Esophagus muscularis mucosa (tissue), 4 donors: ENCODE results near the gene KLRG1. TPM values are rescaled to one million over a fixed set of nuclear protein-coding genes. Genes with fewer than 3 reads are reported as not detected.

ENCODE experiments used
- DNase-seq: peaks from one replicate; pipeline ENCODE4 v3.0.0-alpha.2; 2017; ENCODE audit errors: extremely low spot score
- H3K27ac ChIP-seq, 4 donors: fragments of 200-600 bp; sonication (generic); replicated peaks in 1 of 4; 1 replicate in 3 of 4; 2 replicates in 1 of 4; pipeline ENCODE4 v1.5.1; 2016 to 2019; ENCODE audit warnings: mild to moderate bottlenecking in 1 of 4
- H3K27me3 ChIP-seq, 4 donors: fragments of 200-600 bp; sonication (generic); one replicate each; pipeline versions ENCODE4 v1.5.1 to v1.6.0; 2016 to 2019
- H3K36me3 ChIP-seq, 4 donors: fragments of 200-600 bp; sonication (generic); one replicate each; pipeline ENCODE4 v1.5.1; 2016 to 2019
- H3K4me1 ChIP-seq, 4 donors: fragments of 200-600 bp; sonication (generic); one replicate each; pipeline ENCODE4 v1.5.1; 2016 to 2019
- H3K4me3 ChIP-seq, 4 donors: fragments of 200-600 bp; sonication (generic); 1 replicate in 2 of 4; 2 replicates in 2 of 4; pipeline ENCODE4 v1.5.1; 2016 to 2019; ENCODE audit warnings: mild to moderate bottlenecking in 4 of 4, moderate library complexity in 1 of 4
- H3K9me3 ChIP-seq, 4 donors: fragments of 200-600 bp; sonication (generic); 1 replicate in 3 of 4; 2 replicates in 1 of 4; pipeline ENCODE4 v1.5.1; 2016 to 2019
- CTCF ChIP-seq, 3 experiments: fragments of 200-600 bp in 2 of 3; fragments of 450-650 bp in 1 of 3; sonication (generic) in 2 of 3; IDR thresholded peaks; one replicate each; pipeline ENCODE4 v1.5.1; 2017 to 2019; ENCODE audit warnings: antibody characterized with exemption in 3 of 3, mild to moderate bottlenecking in 2 of 3, moderate library complexity in 1 of 3
- EP300 ChIP-seq: sonication (generic); formaldehyde crosslinking; IDR thresholded peaks from one replicate; pipeline ENCODE4 v1.6.1; 2017; ENCODE audit warnings: antibody characterized with exemption
- POLR2A ChIP-seq: fragments of 450-650 bp; IDR thresholded peaks from one replicate; pipeline ENCODE4 v1.6.1; 2017; ENCODE audit warnings: antibody characterized with exemption, moderate library complexity, mild to moderate bottlenecking, low read depth
- POLR2AphosphoS5 ChIP-seq, 2 donors: sonication (generic); formaldehyde crosslinking; IDR thresholded peaks; one replicate each; pipeline ENCODE4 v1.6.1; 2017; ENCODE audit warnings: antibody characterized with exemption in 2 of 2
- WGBS: methylation state at CpG from one replicate; pipeline ENCODE4 v1.1.5; 2018; 5-methylcytosine and 5-hydroxymethylcytosine counted together
- intact Hi-C: fragments of 100-400 bp; cut with DNase I; formaldehyde crosslinking; loops from one replicate; pipeline ENCODE4 v1.15.1; 2023
- total RNA-seq, 4 donors: library from RNA; depleted of rRNA; stranded (reverse); fragments of >200 nt; gene quantifications; one replicate each; pipeline versions ENCODE4 v1.1.0 to v1.2.1, GENCODE V29; 2016

Gene KLRG1
- total RNA-seq, 4 donors from 2014 or later = 1.5 to 2.2 (median 1.8) TPM

- H3K36me3 ChIP-seq = no peaks in the 10 kb centered on the region
- no peaks in the 10 kb centered on the region for H3K9me3 ChIP-seq
- 68% methylated on average over 5 of the region's 6 CpGs for WGBS
- no peaks in the 10 kb centered on the region for H3K27me3 ChIP-seq
- TF ChIP-seq CTCF (IDR thresholded peaks at IDR 0.05) (no peak), POLR2A (no peak), POLR2AphosphoS5 (IDR thresholded peaks at IDR 0.05) (no peak), EP300 (no peak)
- H3K27ac ChIP-seq = no peak overlapping the region
- intact Hi-C loops = no loop called here
- no peak for DNase-seq
- peaks cover 0 to 3% (median 0%) of the 10 kb centered on the region in 4 donors for H3K4me1 ChIP-seq
- H3K4me3 ChIP-seq = no peak overlapping the region
Observed at GRCh38 chr12:9051158-9051550, 61.8 kb downstream of the KLRG1 start.

- TF ChIP-seq CTCF (IDR thresholded peaks at IDR 0.05) = no peak
- no peak for TF ChIP-seq POLR2AphosphoS5 (IDR thresholded peaks at IDR 0.05)
- TF ChIP-seq EP300 = no peak
- TF ChIP-seq POLR2A = no peak
- Histone ChIP-seq H3K36me3 (no peaks in the 10 kb centered on the region), H3K9me3 (no peaks in the 10 kb centered on the region), H3K27me3 (no peaks in the 10 kb centered on the region), H3K4me3 (no peak overlapping the region), H3K27ac (no peak overlapping the region), H3K4me1 (peaks cover 0 to 3% (median 0%) of the 10 kb centered on the region in 4 donors)
- intact Hi-C loops = no loop called here
- 62% methylated on average over 1 of the region's 1 CpG for WGBS
- no peak for DNase-seq
Observed at GRCh38 chr12:9052610-9053009, 63.3 kb downstream of the KLRG1 start.

Other genes with a start within 250 kb of the KLRG1 start
- gene A2ML1, start 166.9 kb upstream of the KLRG1 start, total RNA-seq = 1 to 10 TPM in 1 of 4 donors, under 1 TPM in 1, not detected in 2; 0.11 to 1.2 TPM
- gene PHC1, start 75.0 kb upstream of the KLRG1 start, total RNA-seq = 10 to 100 TPM; 33.2 to 51.6 (median 43.7) TPM
- 10 to 100 TPM; 72.0 to 96.3 (median 88.5) TPM for gene M6PR, start 39.9 kb upstream of the KLRG1 start, total RNA-seq
- gene A2M, start 126.4 kb downstream of the KLRG1 start, total RNA-seq = 100 to 1,000 TPM; 271 to 678 (median 484) TPM
- gene PZP, start 218.8 kb downstream of the KLRG1 start, total RNA-seq = 1 to 10 TPM in 1 of 4 donors, under 1 TPM in 1, not detected in 2; 0.06 to 1.2 TPM